GM18867 (cell line): ENCODE results near the gene VWA8.
"Not testable (repeated sequence)": the region's sequence is repeated elsewhere in the genome, so short reads cannot be mapped to it uniquely, and the experiment has no call there.

Source experiments
- ATAC-seq: cut with Tn5 transposase; IDR thresholded peaks from one replicate; pipeline ENCODE4 v1.9.1; 2021; ENCODE audit warnings: mild to moderate bottlenecking, moderate library complexity; ENCODE audit not compliant: unreplicated experiment

Gene VWA8

GRCh38 chr13:41969072-41969471, 8.2 kb upstream of the VWA8 start:
- ATAC-seq: no peak

- no peak for ATAC-seq
Observed at GRCh38 chr13:41966671-41967070, 5.8 kb upstream of the VWA8 start.

- no peak for ATAC-seq
Observed at GRCh38 chr13:41962994-41963393, 2.1 kb upstream of the VWA8 start.

- ATAC-seq: no peak
Observed at GRCh38 chr13:41961466-41961760, 504 bp upstream of the VWA8 start.

GRCh38 chr13:41960211-41960636, 685 bp downstream of the VWA8 start:
- ATAC-seq: peak; percentile 10

- ATAC-seq: no peak
Observed at GRCh38 chr13:41956272-41956671, 4.6 kb downstream of the VWA8 start.

GRCh38 chr13:41955605-41956004, 5.3 kb downstream of the VWA8 start:
- no peak for ATAC-seq

GRCh38 chr13:41954226-41954625, 6.7 kb downstream of the VWA8 start:
- ATAC-seq: no peak

GRCh38 chr13:41952749-41953148, 8.2 kb downstream of the VWA8 start:
- ATAC-seq: no peak

- ATAC-seq: not testable (repeated sequence)
Observed at GRCh38 chr13:41949104-41949503, 11.8 kb downstream of the VWA8 start.

- ATAC-seq: no peak
Observed at GRCh38 chr13:41945926-41946325, 15.0 kb downstream of the VWA8 start.

- no peak for ATAC-seq
Observed at GRCh38 chr13:41944635-41945397, 16.1 kb downstream of the VWA8 start.

GRCh38 chr13:41944229-41944628, 16.7 kb downstream of the VWA8 start:
- no peak for ATAC-seq

- no peak for ATAC-seq
Observed at GRCh38 chr13:41942462-41943094, 18.3 kb downstream of the VWA8 start.

GRCh38 chr13:41941174-41941573, 19.7 kb downstream of the VWA8 start:
- ATAC-seq: no peak

- no peak for ATAC-seq
Observed at GRCh38 chr13:41939398-41939797, 21.5 kb downstream of the VWA8 start.

- ATAC-seq: no peak
Observed at GRCh38 chr13:41938918-41939317, 22.0 kb downstream of the VWA8 start.

- no peak for ATAC-seq
Observed at GRCh38 chr13:41937388-41937787, 23.5 kb downstream of the VWA8 start.

- no peak for ATAC-seq
Observed at GRCh38 chr13:41935501-41935900, 25.4 kb downstream of the VWA8 start.

- ATAC-seq: no peak
Observed at GRCh38 chr13:41934994-41935393, 25.9 kb downstream of the VWA8 start.

GRCh38 chr13:41934120-41934519, 26.8 kb downstream of the VWA8 start:
- no peak for ATAC-seq

GRCh38 chr13:41931337-41931736, 29.6 kb downstream of the VWA8 start:
- ATAC-seq: no peak

GRCh38 chr13:41930154-41930553, 30.8 kb downstream of the VWA8 start:
- ATAC-seq: no peak
